Activated naive CD8-positive, alpha-beta T cell treated with anti-CD3 and anti-CD28 coated beads, Interleukin-2, amount 50 U/mL, for 24 hours (primary cell): Measurements from ENCODE around the gene TAF6.

ENCODE experiments used
- ATAC-seq: fragments of 150-1000 bp; cut with Tn5 transposase; one replicate; pipeline ENCODE4 v1.10.0; 2021
- DNase-seq: peaks from one replicate; pipeline ENCODE4 v3.0.0; 2021
- H3K27ac Mint-ChIP-seq: one replicate; pipeline ENCODE4 v1.8.0; 2021; ENCODE audit warnings: mild to moderate bottlenecking, mixed read lengths
- H3K27me3 Mint-ChIP-seq: one replicate; pipeline ENCODE4 v1.8.0; 2021; ENCODE audit warnings: mixed read lengths
- H3K36me3 Mint-ChIP-seq: one replicate; pipeline ENCODE4 v1.8.0; 2021; ENCODE audit warnings: low read depth, mixed read lengths
- H3K4me1 Mint-ChIP-seq: one replicate; pipeline ENCODE4 v1.8.0; 2021; ENCODE audit warnings: mixed read lengths
- H3K4me3 Mint-ChIP-seq: one replicate; pipeline ENCODE4 v1.8.0; 2021; ENCODE audit warnings: mild to moderate bottlenecking, moderate library complexity, mixed read lengths
- H3K9me3 Mint-ChIP-seq: one replicate; pipeline ENCODE4 v1.8.0; 2021; ENCODE audit warnings: mixed read lengths

The TAF6 gene

GRCh38 chr7:100119072-100119969, at the start of gene TAF6, which contains the start of gene CNPY4:
TAF6 (minus strand) TSS chr7:100119358; CDS start chr7:100114209, 5,149 bp downstream.
CNPY4 (plus strand) TSS chr7:100119634; CDS start chr7:100119745, 111 bp downstream.
- Mint-ChIP-seq H3K36me3 (peaks cover 13% of the 10 kb centered on the region), H3K27me3 (no peaks in the 10 kb centered on the region), H3K9me3 (no peaks in the 10 kb centered on the region), H3K27ac (peak within 1 kb of the TSS; percentile 99), H3K4me3 (peak within 1 kb of the TSS; percentile 94), H3K4me1 (peaks cover 30% of the 10 kb centered on the region)
- peak; percentile 95 for DNase-seq
- peak; percentile 78 for ATAC-seq

- no peaks in the 10 kb centered on the region for H3K36me3 Mint-ChIP-seq
- peaks cover 23% of the 10 kb centered on the region for H3K27me3 Mint-ChIP-seq
- H3K27ac Mint-ChIP-seq, result peak overlapping the region; percentile 37
- peak overlapping the region; percentile 77 for H3K4me3 Mint-ChIP-seq
- no peaks in the 10 kb centered on the region for H3K9me3 Mint-ChIP-seq
- ATAC-seq (no peak), DNase-seq (no peak)
- H3K4me1 Mint-ChIP-seq, result peaks cover 69% of the 10 kb centered on the region
Observed at GRCh38 chr7:100167912-100168323, 48.8 kb upstream of the TAF6 start.

DNA sequence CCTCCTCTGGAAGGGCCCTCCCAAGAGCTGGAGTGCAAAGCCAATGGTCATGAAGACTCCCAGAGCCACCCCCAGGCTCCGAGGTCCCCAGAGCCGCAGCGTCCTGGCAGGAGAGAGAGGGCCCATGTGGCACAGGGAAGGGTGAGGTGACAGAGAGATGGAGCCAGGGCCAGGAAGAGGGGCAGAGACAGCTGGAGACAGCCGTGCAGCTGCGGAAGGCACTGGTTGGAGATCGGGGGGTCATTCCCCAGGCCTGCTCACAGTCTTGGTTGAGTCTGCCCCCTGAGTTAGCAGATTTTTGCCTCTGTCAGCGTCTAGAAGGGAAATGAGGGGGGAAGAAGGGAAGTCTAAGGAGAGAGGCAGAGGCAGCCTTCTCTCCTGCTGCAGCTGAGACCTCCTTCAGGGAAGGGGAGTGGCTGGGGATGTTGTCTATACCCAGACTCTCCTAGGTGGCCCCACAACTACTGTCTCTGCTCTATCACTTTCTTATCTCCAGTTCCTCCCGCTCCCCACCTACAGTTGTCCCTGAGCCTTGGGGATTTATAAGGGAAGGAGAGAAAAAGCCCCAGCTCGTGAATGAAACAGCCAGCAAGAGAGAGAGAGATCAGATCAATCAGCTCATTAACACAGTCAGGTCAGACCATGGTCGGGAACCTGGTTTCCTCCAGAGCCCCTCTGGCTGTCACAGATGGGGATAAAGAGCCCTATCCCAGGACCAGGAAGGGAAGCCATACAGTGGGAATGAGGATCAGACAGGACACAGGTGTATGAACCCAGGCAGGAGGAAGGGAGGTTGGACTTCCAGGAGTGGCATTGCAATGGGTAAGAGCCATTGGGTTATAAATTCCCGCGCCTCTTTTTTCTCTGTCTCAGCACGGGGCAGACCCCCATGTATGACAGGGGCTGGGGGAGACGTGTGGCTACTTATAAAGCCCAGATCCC, 48.1 kb upstream of the TAF6 start:
- H3K4me1 Mint-ChIP-seq, result peaks cover 73% of the 10 kb centered on the region
- H3K36me3 Mint-ChIP-seq, result no peaks in the 10 kb centered on the region
- H3K27ac Mint-ChIP-seq, result no peak overlapping the region
- ATAC-seq, result no peak
- H3K27me3 Mint-ChIP-seq, result peaks cover 23% of the 10 kb centered on the region
- DNase-seq, result no peak
- peak overlapping the region; percentile 77 for H3K4me3 Mint-ChIP-seq
- H3K9me3 Mint-ChIP-seq, result no peaks in the 10 kb centered on the region

GRCh38 chr7:100166317-100166940, 47.3 kb upstream of the TAF6 start:
- Mint-ChIP-seq H3K27me3 (peaks cover 23% of the 10 kb centered on the region), H3K36me3 (no peaks in the 10 kb centered on the region), H3K9me3 (no peaks in the 10 kb centered on the region), H3K27ac (peak overlapping the region; percentile 54), H3K4me3 (peak overlapping the region; percentile 40), H3K4me1 (peaks cover 69% of the 10 kb centered on the region)
- DNase-seq, result no peak
- peak; percentile 64 for ATAC-seq

GRCh38 chr7:100163871-100164270, 44.7 kb upstream of the TAF6 start:
- Mint-ChIP-seq H3K9me3 (no peaks in the 10 kb centered on the region), H3K27me3 (peaks cover 15% of the 10 kb centered on the region), H3K36me3 (no peaks in the 10 kb centered on the region), H3K27ac (no peak overlapping the region), H3K4me1 (peaks cover 53% of the 10 kb centered on the region), H3K4me3 (no peak overlapping the region)
- ATAC-seq (no peak), DNase-seq (no peak)

DNA sequence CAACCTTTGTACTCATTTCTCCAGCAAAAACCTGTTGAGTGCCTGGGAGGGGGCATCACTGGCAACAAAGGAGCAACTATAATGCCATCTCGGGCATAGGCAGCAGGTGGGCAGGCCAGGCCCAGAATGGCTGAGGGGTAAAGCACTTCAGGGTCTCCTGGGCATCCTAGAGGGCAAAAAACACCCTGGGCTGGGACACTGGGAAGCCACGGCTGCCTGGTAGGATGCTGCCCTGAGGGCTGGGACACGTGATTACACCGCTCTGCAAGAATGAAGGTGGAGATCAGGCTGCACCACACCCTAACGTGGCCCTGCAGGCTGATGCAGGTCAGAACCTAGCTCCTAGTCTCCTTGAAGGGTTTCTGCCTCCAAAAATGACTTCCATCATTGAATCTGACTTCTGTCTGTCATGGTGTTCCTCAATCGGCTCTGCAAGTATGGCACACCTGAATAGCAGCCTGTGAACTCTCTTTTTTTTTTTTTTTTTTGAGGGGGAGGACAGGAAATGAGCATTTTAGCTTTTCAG, 43.9 kb upstream of the TAF6 start:
- H3K4me3 Mint-ChIP-seq, result no peak overlapping the region
- no peak for DNase-seq
- no peak overlapping the region for H3K27ac Mint-ChIP-seq
- H3K9me3 Mint-ChIP-seq, result no peaks in the 10 kb centered on the region
- ATAC-seq, result no peak
- H3K4me1 Mint-ChIP-seq, result peaks cover 48% of the 10 kb centered on the region
- H3K36me3 Mint-ChIP-seq, result no peaks in the 10 kb centered on the region
- H3K27me3 Mint-ChIP-seq, result peaks cover 11% of the 10 kb centered on the region

DNA sequence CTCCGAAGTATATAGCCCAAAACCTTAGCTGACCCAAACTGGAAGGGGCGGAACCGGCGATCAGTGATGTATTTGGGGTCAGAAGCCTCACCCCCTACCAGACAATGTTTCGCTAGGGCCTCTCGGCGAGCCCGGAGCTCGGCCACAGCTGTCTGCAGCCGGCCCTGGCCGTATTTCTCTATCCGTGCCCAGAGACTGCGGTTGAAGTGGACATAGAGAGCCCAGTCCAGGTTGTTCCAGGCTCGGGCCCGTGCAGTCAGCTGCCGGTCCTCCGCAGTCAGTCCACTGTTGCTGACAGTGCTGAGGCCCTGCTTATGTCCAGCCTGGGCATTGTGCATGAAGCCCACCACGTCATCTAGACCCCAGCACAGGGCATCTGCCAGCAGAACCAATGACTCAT, 40.9 kb upstream of the TAF6 start:
- no peak overlapping the region for H3K27ac Mint-ChIP-seq
- ATAC-seq (no peak), DNase-seq (no peak)
- H3K9me3 Mint-ChIP-seq, result no peaks in the 10 kb centered on the region
- H3K27me3 Mint-ChIP-seq, result no peaks in the 10 kb centered on the region
- H3K4me3 Mint-ChIP-seq, result no peak overlapping the region
- H3K4me1 Mint-ChIP-seq, result peaks cover 42% of the 10 kb centered on the region
- peaks cover 12% of the 10 kb centered on the region for H3K36me3 Mint-ChIP-seq

GRCh38 chr7:100159099-100159623, 40.0 kb upstream of the TAF6 start:
- Mint-ChIP-seq H3K27ac (peak overlapping the region; percentile 85), H3K27me3 (no peaks in the 10 kb centered on the region), H3K4me1 (peaks cover 42% of the 10 kb centered on the region), H3K9me3 (no peaks in the 10 kb centered on the region), H3K4me3 (peak overlapping the region; percentile 85), H3K36me3 (peaks cover 15% of the 10 kb centered on the region)
- DNase-seq (no peak), ATAC-seq (no peak)

DNA sequence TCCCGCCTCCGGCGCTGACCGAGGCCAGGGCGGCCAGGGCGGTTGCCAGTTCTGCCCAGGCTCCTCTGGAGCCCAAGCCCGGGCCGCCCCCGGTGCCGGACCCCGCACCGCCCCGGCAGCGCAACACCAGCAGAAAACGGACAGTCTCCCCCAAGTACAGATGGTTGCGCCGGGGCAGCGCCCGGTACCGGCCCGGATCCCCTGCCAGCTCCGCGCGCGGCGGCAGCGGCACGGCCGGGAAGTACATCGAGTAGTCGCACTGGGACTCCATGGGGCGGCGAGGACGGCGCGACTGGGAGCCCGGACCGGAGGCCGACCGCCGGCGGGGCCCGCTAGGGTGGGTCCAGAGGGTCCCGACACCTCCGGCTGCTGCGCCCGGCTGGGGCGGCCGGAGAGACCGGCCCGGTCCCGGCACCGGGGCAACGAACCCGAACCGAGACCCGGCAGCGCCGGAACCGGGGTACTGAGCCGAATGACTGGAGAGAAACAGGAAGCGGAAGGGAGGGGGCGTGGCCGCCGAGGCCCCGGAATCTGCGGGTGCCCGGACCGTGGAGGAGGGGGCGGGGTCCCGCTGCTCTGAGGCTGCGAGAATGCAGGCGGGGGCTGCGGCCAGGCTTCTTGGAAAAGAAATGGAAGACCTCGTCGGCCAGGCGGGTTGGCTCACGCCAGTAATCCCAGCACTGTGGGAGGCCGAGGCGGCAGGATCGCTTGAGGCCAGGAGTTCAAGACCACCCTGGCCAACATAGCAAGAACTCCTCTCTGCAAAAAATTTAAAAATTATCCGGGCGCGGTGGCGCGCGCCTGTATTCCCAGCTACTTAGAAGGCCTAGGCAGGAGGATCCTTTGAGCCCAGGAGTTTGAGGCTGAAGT, 39.3 kb upstream of the TAF6 start, which contains the start of gene TRAPPC14:
Gene TRAPPC14 (minus strand): TSS at position 495 of the 870 bp plus-strand sequence. CDS start 224 bp downstream, at position 271.
- ATAC-seq (peak; percentile 71), DNase-seq (peak; percentile 97)
- Mint-ChIP-seq H3K27ac (peak within 1 kb of the TSS; percentile 86), H3K9me3 (no peaks in the 10 kb centered on the region), H3K36me3 (peaks cover 17% of the 10 kb centered on the region), H3K4me3 (peak within 1 kb of the TSS; percentile 85), H3K4me1 (peaks cover 42% of the 10 kb centered on the region), H3K27me3 (no peaks in the 10 kb centered on the region)

DNA sequence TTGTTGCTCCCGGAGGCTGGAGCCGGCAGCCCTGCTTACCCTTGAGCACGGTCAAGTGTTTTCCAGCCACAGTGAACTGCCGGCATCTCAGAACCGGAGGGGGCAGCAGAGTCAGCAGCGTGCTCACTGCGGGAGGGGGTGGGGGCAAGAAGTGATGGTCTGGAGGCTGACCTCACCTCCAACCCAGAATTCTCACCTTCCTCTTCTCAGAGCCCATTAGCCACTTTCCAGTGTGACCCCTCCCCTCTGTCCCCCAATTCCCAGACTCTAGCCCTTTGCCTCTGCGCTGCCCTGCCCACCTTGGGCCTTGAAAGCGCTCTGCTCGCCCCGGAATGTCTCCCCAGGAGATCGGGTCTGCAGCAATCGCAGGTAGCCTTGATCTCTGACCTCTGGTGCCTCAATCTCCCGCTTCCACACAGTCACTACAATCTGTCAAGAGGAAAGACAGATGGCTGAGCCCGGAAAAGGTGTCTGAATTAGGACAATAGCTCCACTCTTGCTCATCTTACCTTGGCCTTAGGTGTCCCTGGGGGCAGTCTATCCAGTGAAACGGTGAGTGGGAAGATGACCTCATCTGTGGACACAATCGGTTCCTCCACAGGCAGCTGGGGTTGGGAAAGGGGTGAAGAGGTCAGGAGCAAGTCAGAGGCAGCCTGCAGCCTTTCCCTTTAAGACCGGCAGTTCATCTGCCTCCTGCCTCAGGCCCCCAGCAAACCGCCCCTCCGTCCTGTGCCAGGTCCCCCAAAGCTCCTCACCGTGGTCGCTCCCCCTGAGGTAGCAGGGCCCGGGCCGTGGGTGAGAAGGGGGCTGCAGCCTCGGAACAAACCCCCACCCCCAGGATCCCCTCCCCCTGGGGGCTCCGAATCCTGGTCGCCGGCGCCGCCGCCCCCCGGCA, 38.4 kb upstream of the TAF6 start:
- DNase-seq (no peak), ATAC-seq (no peak)
- H3K27me3 Mint-ChIP-seq, result no peaks in the 10 kb centered on the region
- H3K4me1 Mint-ChIP-seq, result peaks cover 34% of the 10 kb centered on the region
- peak overlapping the region; percentile 86 for H3K27ac Mint-ChIP-seq
- H3K36me3 Mint-ChIP-seq, result peaks cover 21% of the 10 kb centered on the region
- peak overlapping the region; percentile 85 for H3K4me3 Mint-ChIP-seq
- no peaks in the 10 kb centered on the region for H3K9me3 Mint-ChIP-seq

GRCh38 chr7:100157069-100157333, 37.8 kb upstream of the TAF6 start:
- Mint-ChIP-seq H3K4me3 (peak overlapping the region; percentile 85), H3K9me3 (no peaks in the 10 kb centered on the region), H3K27ac (peak overlapping the region; percentile 86), H3K4me1 (peaks cover 39% of the 10 kb centered on the region), H3K27me3 (no peaks in the 10 kb centered on the region), H3K36me3 (peaks cover 27% of the 10 kb centered on the region)
- DNase-seq (no peak), ATAC-seq (no peak)

- peak overlapping the region; percentile 85 for H3K4me3 Mint-ChIP-seq
- peak overlapping the region; percentile 86 for H3K27ac Mint-ChIP-seq
- H3K4me1 Mint-ChIP-seq, result peaks cover 44% of the 10 kb centered on the region
- H3K36me3 Mint-ChIP-seq, result peaks cover 31% of the 10 kb centered on the region
- ATAC-seq, result peak; percentile 64
- no peaks in the 10 kb centered on the region for H3K27me3 Mint-ChIP-seq
- H3K9me3 Mint-ChIP-seq, result no peaks in the 10 kb centered on the region
- DNase-seq, result no peak
Observed at GRCh38 chr7:100156331-100157068, 37.3 kb upstream of the TAF6 start.
